HTERT RPE-1 (cell line): ENCODE measurements around the gene TEX35.

Experiments
- in situ Hi-C: fragments of 300-500 bp; cut with MboI; formaldehyde crosslinking; loops from 4 replicates; pipeline ENCODE4 v1.14.3; 2020; ENCODE audit warnings: low sequenced_read_pairs

Gene TEX35

GRCh38 chr1:178512566-178513277, at the start of gene TEX35:
TEX35 (plus strand) TSS chr1:178513109; CDS start chr1:178513189, 80 bp downstream.
- in situ Hi-C loops = no loop called here

DNA sequence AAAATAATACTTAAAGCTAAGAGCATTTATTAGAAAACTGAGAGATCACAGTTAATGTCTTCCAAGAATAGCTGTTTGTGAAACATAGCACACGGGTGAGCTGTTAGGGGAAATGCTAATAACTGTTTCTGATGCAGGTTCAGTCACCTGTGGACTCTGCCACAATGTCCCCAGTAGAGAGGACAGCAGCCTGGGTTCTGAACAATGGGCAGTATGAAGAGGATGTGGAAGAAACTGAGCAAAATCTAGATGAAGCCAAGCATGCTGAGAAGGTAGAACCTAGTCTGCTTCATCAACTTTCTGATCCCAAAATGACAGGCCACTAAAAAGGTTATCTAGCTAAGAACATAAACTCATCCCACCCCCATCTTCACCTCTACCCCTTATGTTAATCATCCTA, 48.8 kb upstream of the TEX35 start:
- in situ Hi-C loops = no loop called here

GRCh38 chr1:178464566-178464965, 48.3 kb upstream of the TEX35 start:
- in situ Hi-C loops = no loop called here

GRCh38 chr1:178465011-178465410, 47.9 kb upstream of the TEX35 start:
- in situ Hi-C loops = no loop called here

GRCh38 chr1:178467837-178468236, 45.1 kb upstream of the TEX35 start:
- in situ Hi-C loops = no loop called here

DNA sequence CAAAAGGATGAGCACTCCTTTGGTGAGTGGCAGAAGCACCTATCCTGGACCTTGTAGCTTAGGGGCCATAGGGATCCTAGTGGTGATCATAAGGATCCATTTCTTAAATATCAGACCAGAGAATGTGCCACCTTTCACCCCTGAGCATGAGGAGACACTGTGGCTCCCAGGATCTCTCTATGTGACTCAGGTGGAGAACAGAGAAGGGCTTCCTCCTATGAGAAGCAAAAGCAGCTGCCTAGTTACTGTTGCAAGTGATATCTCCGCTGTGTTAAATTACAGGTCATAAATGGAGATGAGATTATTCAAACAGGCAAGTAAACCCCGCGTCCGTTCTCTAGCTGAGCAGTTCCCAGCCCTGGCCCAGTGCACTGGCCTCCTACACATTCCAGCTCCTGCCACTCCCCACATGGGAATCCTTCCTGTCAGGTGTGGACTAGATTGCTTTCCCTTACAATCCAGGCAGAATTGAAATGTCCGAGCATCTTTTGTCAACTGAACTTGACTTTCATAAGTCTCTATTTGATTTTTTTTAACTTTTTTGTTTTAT, 42.4 kb upstream of the TEX35 start:
- in situ Hi-C loops = no loop called here

- in situ Hi-C loops = no loop called here
These were observed 40.4 kb upstream of the TEX35 start for GRCh38 chr1:178472531-178472930.

- in situ Hi-C loops = no loop called here
These were observed 35.5 kb upstream of the TEX35 start for GRCh38 chr1:178477373-178477772.

- in situ Hi-C loops = no loop called here
These were observed 35.1 kb upstream of the TEX35 start for GRCh38 chr1:178477841-178478240.

DNA sequence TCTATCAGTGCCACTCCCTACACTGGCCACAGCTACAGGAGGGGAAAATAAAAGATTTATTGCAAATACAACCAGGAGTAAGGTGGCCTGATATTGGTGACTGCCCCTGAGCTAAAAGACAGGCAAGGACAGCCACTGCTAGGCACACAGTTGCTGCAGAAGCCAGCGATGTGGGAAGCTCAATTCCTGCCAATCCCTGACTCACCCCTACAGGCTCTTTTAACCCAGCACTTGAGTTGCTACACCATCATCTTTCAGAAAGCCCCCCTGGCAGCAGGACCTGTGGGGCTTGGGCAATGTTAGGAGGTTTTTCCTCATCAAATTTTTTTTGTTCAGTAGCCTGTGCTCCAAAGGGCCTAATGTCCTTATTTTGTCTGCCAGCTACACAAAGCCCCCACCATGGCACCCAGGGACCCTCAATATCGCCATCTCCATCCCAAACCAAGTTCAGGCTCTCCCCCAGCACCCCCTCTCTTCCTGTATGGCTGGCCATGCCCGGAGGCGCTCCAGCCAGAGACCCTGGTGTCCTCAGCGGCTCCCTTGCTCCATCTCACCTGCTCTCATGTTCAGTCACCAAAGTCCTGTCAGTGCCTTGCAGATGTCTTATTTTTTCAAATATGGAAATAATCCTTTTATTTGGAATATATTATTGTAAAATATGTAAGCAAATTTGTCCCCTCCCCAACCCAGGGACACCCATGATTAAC, 29.5 kb upstream of the TEX35 start:
- in situ Hi-C loops = no loop called here

DNA sequence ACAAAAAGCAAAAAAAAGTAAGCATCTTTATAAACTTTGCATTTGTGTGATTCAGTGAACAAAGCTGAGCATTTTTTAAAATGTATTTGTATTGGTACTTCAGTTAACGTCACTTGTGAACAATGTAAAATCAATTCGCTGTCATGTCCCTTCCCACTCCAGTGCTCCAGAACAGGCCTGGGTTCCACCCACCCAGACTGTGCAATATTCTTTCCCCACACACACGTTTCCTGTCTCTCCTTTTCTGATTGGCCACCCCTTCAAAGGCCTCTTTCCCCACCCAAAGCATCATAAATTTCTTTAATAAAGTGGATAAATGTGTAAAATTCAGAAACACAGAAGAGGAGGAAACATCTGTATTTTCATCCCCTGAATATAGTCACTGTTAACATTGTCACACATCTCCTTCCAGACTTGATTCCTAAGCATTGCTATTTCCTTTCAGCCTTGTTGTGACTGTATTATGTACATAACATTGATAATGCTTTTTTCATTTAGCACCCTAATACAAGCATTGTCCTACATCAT, 28.1 kb upstream of the TEX35 start:
- in situ Hi-C loops = no loop called here

DNA sequence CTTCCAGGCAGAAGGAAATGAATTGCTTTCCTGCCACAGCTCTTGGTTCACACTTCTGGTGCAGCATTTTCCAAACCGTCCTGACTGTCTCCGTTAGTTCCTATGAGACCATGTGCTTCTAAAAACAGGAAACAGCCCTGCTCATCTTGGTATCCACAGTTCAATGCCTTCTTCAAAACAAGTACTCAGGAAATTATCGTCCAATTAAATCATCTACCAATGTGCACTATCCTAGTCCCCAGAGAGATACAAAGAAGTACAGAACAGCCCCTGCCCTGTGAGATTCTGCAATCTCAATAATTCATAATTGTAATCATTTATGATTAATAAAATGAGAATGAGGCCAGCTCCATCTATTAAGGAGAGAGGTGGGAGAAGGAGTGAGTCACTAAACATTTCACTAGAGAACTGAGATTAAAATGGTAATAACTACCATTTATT, 27.3 kb upstream of the TEX35 start:
- in situ Hi-C loops = no loop called here

DNA sequence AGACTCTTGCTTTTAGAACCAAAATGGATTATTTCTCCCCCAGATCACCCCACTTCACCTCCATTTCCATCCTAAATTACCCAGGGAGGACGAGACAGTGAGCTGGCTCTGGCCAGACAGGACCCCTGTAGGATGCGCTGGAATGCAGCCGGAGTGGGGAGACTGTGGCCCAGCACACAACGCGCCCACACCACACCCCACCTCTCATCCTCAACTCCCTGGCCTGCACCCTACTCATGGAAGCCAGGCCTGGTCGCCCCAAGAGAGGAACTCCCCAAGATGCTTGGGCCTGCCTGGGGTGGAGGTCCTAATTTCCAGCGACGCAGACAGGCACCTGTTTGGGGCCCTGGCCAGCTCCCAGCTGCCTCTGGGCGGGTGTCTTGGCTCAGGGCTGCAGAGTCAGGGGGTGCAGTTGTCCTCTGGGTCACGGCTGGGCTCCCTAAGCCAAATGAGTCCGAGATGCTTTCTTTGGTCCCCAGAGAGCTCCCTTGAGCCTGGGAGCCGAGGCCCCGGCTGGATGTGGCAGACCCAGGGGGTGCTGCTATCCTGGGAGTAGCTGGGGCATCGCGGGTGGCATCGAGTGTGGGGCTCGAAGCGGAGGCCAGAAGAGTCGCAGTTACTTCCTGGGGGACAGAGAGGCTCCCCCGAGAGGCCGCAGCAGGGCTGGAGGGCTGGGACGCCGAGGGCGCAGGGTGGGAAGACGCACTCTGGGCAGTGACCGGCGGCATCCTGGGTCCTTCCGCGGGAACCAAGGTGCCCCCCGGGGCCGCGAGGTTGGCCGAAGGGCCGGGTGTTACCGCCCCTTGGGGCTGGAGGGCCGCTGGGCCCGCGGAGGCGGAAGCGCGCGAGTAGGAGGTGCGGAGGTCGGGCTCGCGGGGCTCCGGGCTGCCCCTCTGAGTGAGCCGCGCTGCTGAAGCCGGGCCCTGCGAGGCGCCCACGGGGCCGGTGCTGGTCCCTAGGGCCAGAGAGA, 26.5 kb upstream of the TEX35 start:
- in situ Hi-C loops = no loop called here

DNA sequence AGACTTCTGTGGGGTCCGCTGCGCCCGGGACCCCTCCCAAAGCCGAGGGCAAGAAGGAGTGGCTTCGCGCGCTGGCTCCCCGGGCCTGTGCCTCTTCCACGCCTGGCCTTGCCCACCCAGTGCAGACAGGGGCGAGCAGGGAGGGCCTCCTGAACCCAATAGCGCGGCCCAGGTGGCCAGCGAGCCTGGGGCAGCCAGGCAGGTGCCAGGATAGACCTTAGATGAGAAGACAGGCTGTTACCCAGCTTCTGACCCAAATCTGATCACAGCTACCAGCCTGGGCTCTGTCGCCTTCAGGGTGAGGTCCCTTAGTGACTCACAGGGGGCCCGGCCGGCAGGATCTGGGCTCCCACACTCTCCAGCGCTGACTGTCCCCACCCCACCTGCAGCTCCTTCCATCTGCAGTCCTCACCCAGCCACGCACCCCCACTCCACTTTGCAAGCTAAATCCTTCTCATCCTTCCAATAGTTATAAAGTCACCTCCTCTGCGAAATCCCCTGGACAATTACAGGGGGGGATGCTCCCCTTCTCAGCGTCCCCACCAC, 25.8 kb upstream of the TEX35 start:
- in situ Hi-C loops = no loop called here

DNA sequence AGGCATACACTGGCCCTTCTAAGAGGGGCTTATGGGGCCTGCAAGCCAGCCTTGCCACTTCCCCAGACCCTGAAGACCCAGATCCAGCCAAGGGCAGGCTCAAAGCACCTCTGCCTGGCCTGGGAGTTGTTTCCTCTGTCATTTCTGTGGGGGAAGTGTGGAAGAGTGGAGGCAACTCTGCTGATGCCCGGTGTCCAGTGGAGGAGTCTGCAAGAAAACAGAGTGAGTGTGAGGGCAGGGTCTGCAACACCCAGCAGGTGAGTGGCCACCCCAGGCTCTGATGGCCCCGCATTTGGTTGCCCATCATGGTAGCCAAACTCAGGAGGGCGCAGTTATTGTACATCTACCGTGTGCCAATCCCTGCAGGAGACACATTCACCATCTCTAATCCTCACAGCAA, 24.5 kb upstream of the TEX35 start:
- in situ Hi-C loops = no loop called here

GRCh38 chr1:178489399-178489798, 23.5 kb upstream of the TEX35 start:
- in situ Hi-C loops = no loop called here

GRCh38 chr1:178490136-178490535, 22.8 kb upstream of the TEX35 start:
- in situ Hi-C loops = no loop called here

GRCh38 chr1:178490967-178491366, 21.9 kb upstream of the TEX35 start:
- in situ Hi-C loops = no loop called here

DNA sequence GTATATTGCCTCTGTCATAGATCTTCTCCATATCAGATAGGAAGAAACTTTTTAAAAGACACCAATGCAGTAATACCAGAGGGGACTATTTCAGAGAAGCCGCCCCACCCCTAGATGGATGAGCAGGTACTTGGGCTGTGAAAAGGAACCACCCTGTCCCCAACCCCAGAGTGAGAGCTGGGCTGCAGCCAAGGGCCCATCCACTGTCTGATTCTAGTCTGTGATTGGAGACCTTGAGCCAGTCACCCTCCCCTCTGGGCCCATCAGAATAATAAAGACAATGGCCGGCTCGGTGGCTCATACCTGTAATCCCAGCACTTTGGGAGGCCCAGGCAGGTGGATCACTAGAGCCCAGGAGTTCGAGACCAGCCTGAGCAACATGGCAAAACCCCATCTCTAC, 21.2 kb upstream of the TEX35 start:
- in situ Hi-C loops = no loop called here

GRCh38 chr1:178492341-178492740, 20.6 kb upstream of the TEX35 start:
- in situ Hi-C loops = no loop called here
